SU-DHL-6 (cell line): ENCODE data around the gene ATXN7.

Experiments used
- EZH2phosphoT487 ChIP-seq: fragments of 200-600 bp; sonication (generic), shearing (Covaris generic); conservative IDR thresholded peaks from 2 replicates; pipeline ENCODE4 v1.6.1; 2018; ENCODE audit warnings: mild to moderate bottlenecking, antibody characterized with exemption, low read length, moderate library complexity, mixed read lengths
- TF ChIP-seq, protein P1 (sequence below): fragments of 200-600 bp; sonication (generic); IDR thresholded peaks from one replicate; pipeline ENCODE4 v1.5.1; 2017; ENCODE audit warnings: antibody characterized with exemption, mild to moderate bottlenecking, low read length, moderate library complexity; ENCODE audit not compliant: insufficient read depth, poor library complexity, severe bottlenecking

DNA sequence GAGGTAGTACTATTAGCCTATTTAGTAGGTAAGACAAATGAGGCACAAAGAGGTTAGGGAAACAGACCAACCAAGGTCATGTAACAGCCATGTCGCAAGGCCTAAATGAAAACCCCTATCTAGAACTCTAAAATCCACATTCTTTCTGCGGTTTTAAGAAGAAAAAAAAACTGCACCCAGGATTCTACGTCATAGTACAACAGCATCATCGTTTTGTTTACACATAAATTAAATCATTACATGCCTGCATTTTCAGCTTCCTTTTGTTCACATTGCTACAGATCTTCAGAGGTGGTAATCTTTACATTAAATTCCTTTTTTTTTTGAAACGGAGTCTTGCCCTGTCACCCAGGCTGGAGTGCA is 160.2 kb downstream of the ATXN7 start:
- TF ChIP-seq, protein P1, sequence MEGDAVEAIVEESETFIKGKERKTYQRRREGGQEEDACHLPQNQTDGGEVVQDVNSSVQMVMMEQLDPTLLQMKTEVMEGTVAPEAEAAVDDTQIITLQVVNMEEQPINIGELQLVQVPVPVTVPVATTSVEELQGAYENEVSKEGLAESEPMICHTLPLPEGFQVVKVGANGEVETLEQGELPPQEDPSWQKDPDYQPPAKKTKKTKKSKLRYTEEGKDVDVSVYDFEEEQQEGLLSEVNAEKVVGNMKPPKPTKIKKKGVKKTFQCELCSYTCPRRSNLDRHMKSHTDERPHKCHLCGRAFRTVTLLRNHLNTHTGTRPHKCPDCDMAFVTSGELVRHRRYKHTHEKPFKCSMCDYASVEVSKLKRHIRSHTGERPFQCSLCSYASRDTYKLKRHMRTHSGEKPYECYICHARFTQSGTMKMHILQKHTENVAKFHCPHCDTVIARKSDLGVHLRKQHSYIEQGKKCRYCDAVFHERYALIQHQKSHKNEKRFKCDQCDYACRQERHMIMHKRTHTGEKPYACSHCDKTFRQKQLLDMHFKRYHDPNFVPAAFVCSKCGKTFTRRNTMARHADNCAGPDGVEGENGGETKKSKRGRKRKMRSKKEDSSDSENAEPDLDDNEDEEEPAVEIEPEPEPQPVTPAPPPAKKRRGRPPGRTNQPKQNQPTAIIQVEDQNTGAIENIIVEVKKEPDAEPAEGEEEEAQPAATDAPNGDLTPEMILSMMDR: no peak
- TF ChIP-seq EZH2phosphoT487: no peak
